ENCODE measurements around the gene NOS1AP.

- TF ChIP-seq EZH2 (IDR thresholded peaks at IDR 0.05; ENCODE audit: borderline replicate concordance, low read length) (no peak), CTCF (conservative IDR thresholded peaks at IDR 0.05 in 1 of 2, IDR thresholded peaks at IDR 0.05 in 1 of 2; ENCODE audit: extremely low read depth in 1 of 2, insufficient read depth in 1 of 2, low read depth in 1 of 2, low read length in 2 of 2) (no peak)
Measured at GRCh38 chr1:162135271-162135775, 65.8 kb downstream of the NOS1AP start.
